Choroid plexus epithelial cell (primary cell): ENCODE data around the gene SLC25A48.

Experiments used
- DNase-seq: peaks from one replicate; pipeline ENCODE4 v3.0.0-alpha.2; 2010; ENCODE audit warnings: low read depth
- H3K4me3 ChIP-seq: 2 replicates; pipeline ENCODE4 v1.5.1; 2011; ENCODE audit warnings: low read depth, mild to moderate bottlenecking, control low read depth, low read length, moderate library complexity
- TF ChIP-seq, protein P1 (sequence below): conservative IDR thresholded peaks from 2 replicates; pipeline ENCODE4 v1.5.1; 2011; ENCODE audit warnings: low read depth, mild to moderate bottlenecking, control low read depth, inconsistent platforms, low read length, moderate library complexity

Gene SLC25A48

DNA sequence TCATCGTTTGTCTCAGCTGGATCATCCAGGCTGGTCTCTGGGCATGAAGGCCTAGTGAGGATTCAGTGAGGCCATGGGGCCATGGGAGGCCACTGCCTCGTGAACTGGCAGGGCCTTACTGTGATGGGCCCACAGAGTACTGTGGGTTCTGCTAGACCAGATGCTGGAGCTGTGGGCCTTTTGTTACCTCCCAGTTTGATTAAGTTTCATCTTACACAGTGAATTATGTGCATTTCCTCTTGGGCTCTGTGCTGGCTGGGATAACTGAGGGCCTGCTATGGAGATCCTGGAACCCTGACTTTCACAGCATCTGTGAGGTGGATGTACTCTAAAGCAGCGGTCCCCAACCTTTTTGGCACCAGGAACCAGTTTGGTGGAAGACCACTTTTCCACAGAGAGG, 19.7 kb upstream of the SLC25A48 start:
- no peak overlapping the region for H3K4me3 ChIP-seq
- no peak for DNase-seq
- TF ChIP-seq, protein P1, sequence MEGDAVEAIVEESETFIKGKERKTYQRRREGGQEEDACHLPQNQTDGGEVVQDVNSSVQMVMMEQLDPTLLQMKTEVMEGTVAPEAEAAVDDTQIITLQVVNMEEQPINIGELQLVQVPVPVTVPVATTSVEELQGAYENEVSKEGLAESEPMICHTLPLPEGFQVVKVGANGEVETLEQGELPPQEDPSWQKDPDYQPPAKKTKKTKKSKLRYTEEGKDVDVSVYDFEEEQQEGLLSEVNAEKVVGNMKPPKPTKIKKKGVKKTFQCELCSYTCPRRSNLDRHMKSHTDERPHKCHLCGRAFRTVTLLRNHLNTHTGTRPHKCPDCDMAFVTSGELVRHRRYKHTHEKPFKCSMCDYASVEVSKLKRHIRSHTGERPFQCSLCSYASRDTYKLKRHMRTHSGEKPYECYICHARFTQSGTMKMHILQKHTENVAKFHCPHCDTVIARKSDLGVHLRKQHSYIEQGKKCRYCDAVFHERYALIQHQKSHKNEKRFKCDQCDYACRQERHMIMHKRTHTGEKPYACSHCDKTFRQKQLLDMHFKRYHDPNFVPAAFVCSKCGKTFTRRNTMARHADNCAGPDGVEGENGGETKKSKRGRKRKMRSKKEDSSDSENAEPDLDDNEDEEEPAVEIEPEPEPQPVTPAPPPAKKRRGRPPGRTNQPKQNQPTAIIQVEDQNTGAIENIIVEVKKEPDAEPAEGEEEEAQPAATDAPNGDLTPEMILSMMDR = no peak

DNA sequence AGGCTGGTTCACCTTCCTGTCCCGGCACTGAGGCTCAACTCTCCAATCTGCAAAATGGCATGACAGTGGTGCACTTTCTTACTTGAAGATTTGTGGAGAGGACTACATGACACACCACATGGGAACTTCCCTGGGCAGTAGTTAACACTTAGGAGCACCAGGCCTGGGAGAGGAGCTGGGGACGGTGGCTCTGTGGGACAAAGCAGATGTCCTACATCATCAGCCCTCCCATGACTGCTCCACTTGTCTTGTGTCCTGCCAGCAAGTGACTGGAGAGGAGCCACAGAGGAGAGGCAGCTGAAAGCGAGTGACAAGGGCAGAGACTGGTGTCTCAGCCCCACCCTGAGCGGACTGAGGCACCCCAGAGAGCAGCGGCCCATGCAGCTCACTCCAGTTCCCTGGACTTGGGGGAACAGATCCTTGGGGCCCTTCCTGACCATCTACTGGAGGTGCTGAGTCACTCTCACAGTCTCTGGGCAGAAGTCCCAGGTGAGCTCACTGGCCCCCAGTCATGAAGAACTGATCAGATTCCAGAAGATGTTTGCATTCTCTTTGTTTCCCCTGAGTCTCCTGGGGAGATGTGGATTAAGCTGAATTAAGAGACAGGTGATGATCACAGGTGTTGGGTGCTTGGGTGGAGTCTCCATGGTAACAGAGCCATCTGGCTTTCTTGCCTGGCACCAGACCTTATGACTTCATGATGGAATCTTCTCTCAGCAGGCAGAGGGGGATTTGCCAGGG, 13.2 kb upstream of the SLC25A48 start:
- H3K4me3 ChIP-seq = no peak overlapping the region
- DNase-seq = no peak
- TF ChIP-seq, protein P1 = no peak

DNA sequence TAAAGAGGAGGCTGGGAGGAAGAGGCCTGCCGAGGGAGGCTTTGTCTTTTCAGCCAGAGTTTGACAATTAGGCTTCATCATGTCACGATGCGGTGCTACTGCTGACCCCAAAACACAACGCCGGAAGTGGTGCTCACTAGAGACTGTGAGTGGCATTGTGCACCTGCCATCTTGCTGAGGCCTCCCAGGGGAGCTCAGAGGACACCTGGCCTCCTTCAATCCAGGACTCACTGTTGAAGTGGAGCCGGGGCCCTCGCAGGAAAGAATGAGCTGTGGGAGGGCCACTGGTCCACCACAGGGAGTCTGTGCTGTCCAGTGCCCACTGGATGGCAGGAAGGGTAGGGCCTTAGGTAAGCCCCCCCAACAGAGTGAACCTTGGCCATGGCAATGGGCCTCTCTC, 12.7 kb upstream of the SLC25A48 start:
- no peak overlapping the region for H3K4me3 ChIP-seq
- DNase-seq = no peak
- TF ChIP-seq, protein P1 = no peak

DNA sequence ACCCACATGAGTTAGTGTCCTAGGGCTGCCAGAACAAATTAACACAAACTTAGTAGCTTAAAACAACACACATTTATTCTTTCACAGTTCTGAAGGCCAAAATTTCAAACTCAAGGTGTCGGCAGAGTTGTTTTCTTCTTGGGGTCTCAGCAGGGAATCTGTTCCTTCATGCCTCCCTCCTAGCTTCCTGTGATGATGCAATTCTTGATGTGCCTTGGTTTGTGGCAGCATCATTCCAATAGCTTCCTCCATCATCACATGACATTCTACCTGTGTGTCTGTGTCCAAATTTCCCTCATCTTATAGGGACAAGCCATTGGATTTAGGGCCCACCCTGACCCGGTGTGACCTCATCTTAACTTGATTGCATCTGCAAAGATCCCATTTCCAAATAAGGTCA, 12.2 kb upstream of the SLC25A48 start:
- DNase-seq = peak; percentile 11
- TF ChIP-seq, protein P1 = no peak
- H3K4me3 ChIP-seq = no peak overlapping the region

DNA sequence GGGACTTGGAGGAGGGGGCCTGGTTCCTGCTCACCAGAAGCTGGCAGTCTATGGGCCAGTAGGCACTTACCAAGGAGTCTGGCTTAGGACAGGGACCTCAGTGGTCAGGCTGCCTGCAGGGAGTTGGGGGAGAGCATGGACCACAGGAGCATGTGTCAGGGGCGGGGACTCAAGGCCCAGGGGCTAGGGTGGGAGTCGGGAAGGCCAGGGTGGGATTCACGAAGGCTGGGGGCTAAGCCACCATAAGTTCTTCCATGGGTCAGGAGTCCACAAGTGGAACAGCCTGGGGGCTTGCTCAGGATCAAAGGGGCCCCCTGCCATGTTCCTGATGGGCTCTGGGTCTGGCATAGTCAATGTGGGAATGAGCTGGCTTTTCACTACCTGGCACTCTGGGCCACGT, 11.5 kb upstream of the SLC25A48 start:
- TF ChIP-seq, protein P1 = no peak
- DNase-seq = no peak
- H3K4me3 ChIP-seq = no peak overlapping the region

DNA sequence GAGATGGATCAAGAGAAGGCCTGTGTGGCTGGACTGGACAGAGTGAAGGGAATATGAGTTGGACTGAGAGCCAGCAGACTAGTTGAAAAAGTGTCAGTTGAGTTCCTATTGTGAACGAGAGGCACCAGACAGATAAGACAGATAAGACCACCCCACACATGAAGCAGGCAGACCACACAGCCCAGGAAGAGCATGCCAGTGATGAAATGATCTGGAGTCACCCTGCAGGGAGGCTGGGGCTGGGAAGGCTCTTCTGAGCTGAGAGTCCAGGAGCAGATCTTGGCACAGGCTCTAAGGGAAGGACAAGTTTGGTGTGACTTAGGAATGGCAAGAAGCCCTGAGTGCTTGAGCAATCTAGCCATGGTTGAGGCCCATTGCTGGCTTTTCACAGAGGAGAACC, 10.6 kb upstream of the SLC25A48 start:
- H3K4me3 ChIP-seq = no peak overlapping the region
- TF ChIP-seq, protein P1 = no peak
- no peak for DNase-seq

DNA sequence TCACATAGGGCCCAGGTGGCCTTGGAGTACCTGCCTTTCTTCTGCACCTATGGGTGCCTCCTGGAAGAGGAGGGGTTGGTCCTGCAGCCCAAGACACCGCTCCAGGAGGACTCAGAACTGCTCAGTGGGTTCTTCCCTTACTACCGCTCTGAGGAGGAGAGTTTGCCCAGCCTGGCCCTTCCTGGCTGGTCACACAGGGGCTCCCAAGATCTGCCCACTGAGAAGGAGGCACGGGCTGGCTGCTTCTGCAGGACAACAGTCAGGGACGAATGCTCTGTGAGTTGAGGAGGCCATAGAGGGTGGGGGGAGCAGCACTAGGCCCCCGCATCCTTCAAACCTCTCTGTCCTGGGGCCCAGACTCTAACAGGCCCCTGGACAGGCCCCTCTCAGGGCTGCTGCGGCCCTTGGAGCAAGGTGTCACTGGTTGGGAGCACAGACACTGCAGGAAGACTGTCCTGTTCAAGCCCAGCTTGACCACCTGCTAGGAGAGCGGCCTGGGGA, 9.9 kb upstream of the SLC25A48 start:
- TF ChIP-seq, protein P1 = no peak
- no peak overlapping the region for H3K4me3 ChIP-seq
- DNase-seq = no peak
